ENCODE measurements around the gene CATSPERE.

CATSPERE gene

DNA sequence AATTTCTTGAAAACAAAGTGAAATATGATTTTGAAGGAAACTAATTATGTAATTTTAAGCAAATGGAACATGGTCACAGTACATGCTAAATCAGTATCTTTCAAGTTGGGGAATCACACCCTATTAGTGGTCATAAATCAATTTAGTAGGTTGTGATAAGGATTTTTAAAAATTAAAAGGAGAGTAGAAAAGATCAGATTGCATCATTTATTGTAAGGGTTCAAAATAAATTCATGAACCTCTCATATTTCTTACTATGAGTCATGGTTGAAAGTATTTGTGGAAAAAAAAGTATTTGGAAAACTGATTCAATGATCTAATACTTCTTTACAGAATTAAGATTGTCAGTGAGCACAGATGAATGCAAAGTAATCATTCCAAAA, 24.0 kb upstream of the CATSPERE start:
- in situ Hi-C loops (cut with HindIII; ENCODE audit: low pct_unique_long_range_greater_than_20kb, low sequenced_read_pairs), result no loop called here
- TF ChIP-seq JUND (IDR thresholded peaks at IDR 0.05; ENCODE audit: low read depth), result no peak
- no peak for DNase-seq (ENCODE audit: low read depth in 1 of 2, low spot score in 1 of 2)

DNA sequence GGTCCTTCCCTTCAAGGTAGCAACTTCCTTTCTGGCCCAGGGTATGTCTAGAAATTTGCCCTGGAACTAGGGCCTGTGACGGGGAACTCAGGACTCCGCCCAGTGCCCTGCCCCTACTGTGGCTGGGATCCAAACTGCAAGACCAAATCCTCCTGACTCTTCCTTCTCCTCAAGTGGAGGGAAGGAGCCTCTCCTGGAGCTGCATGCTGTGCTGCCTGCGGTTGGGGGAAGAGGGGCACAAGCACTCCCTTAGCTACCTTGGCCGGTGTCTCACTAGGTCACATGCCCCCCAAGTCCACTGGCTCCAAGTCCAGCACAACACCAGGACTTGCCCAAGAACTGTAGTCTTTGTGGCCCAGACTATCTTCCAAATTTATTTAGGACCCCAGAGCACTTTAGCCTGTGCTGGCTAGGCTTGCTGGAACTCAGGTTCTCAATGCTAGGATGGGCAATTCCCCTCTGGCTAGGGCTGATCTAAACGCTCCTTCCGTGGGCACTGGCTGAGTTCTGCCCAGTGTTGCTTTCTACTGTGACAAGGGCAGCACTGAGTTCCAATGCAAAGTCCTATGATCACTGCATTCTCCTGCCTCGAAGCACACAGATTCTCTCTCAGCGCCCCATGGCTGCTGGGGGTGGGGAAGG, 21.6 kb upstream of the CATSPERE start:
- in situ Hi-C loops (cut with HindIII; ENCODE audit: low pct_unique_long_range_greater_than_20kb, low sequenced_read_pairs), result no loop called here
- no peak for DNase-seq (ENCODE audit: low read depth in 1 of 2, low spot score in 1 of 2)
- no peak for TF ChIP-seq JUND (IDR thresholded peaks at IDR 0.05; ENCODE audit: low read depth)

DNA sequence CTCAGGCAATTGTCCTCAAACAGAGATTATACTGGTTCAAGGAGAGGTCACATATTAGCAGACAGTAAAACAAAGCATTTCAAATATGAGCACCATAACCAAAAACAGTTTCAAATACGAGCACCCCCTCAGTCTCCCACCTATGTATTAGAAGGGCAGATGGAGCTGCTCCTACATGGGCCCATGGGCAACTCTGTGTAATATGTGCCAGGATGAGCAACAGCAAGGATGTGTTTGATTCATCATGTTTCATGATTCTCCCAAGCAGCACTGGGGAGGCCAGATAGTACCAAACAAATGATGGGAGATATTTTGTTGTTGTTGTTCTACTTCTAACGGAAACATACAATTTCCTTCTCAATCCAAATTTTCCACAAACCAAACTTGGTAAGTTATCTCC, 18.2 kb upstream of the CATSPERE start:
- in situ Hi-C loops (cut with HindIII; ENCODE audit: low pct_unique_long_range_greater_than_20kb, low sequenced_read_pairs), result no loop called here
- no peak for DNase-seq (ENCODE audit: low read depth in 1 of 2, low spot score in 1 of 2)
- TF ChIP-seq JUND (IDR thresholded peaks at IDR 0.05; ENCODE audit: low read depth), result no peak

DNA sequence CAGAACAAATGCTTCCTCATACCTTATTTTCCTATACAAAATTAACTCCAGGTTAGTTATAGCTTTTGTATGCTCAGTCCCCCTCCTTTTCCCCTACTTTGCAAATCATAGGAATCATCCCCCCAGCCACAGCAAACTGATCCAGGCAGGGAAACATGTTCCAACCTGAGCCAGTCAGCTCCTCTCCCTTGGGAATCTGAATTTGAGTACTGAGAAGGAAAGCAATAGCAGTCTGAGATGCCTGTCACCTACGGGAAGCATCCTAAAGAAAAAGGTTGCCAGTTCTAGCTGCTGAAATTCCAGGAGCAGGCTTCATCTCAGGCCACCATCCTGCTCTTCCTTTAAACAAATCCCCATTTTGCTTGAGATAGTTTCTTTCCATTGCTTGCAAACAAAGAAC, 16.2 kb upstream of the CATSPERE start:
- in situ Hi-C loops (cut with HindIII; ENCODE audit: low pct_unique_long_range_greater_than_20kb, low sequenced_read_pairs), result no loop called here
- no peak for TF ChIP-seq JUND (IDR thresholded peaks at IDR 0.05; ENCODE audit: low read depth)
- DNase-seq (ENCODE audit: low read depth in 1 of 2, low spot score in 1 of 2), result no peak

DNA sequence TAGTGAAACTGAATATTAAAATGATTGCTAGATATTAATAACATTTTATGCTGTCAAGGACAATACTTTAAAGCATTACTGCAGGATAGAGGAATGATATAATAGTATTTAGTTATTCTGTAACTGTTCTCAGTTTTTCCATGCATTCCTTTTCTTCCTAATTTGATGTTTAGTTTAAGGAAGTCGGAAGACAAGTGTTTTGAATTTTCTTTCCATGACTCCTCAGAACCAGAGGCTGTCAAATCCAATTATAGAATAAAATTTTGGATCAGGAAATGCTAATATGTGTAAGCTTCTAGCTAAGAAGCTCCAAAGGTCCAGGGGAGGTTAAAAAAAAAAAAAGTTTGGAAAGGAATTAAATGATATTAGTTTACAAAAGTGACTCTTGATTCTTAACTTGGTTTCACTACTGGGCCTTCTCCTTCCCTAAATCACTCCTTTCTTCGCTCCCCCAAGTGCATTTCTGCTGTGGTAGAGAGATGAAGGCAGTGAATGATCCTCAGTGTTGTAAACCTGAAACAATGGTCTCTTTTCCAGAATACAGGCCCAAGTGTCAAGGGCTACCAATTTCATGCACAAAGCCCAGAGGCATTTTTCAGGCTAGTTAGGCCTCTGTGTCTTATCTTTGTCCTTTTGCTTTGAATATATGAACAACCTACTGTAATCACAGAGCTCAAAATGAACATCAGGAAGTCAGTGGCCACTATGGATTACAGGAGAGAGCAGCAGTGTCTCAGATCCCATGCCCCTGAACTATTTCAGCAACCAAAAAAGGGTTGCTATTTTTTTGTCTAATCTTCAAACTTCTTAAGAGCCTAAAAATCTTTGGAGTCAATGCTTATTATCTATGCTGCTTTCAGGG, 15.5 kb upstream of the CATSPERE start:
- no peak for TF ChIP-seq JUND (IDR thresholded peaks at IDR 0.05; ENCODE audit: low read depth)
- in situ Hi-C loops (cut with HindIII; ENCODE audit: low pct_unique_long_range_greater_than_20kb, low sequenced_read_pairs), result no loop called here
- DNase-seq (ENCODE audit: low read depth in 1 of 2, low spot score in 1 of 2), result no peak

DNA sequence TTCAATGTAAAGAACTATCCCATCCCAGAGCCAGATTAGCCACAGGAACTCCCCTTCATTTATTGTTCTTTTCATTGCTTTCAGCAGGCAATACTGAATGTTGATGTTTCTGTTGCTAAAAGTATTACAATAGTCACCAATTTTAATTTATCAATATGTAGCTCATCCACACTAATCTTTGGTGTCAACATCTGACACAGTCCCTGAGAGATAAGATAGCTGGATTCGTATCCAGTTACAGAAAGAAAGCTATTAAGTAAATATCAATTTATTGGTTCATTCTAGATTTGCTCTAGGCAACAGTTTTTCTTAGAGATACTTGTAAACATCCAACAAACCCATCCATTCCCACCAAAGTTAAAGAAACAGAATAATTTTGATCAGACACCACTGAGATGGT, 14.0 kb upstream of the CATSPERE start:
- no peak for TF ChIP-seq JUND (IDR thresholded peaks at IDR 0.05; ENCODE audit: low read depth)
- in situ Hi-C loops (cut with HindIII; ENCODE audit: low pct_unique_long_range_greater_than_20kb, low sequenced_read_pairs), result no loop called here
- DNase-seq (ENCODE audit: low read depth in 1 of 2, low spot score in 1 of 2), result no peak

DNA sequence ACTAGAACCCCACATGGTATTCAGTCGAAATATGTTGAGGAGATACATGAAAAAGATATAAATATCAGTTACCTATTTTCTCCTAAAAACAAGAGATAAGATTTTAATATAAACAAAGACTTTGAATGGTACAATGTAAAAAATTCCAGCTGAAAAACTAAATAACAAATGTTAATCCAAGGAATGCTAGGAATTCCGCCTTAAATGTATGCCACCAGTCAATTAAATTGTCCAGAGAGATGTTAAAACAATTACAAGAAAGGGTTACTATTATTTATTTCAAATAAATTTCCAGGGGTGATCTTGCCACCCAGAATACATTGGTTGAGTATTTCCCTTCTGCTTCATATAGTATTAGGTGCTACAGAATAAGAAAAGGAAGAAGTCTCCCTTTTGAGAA, 13.5 kb upstream of the CATSPERE start:
- no peak for DNase-seq (ENCODE audit: low read depth in 1 of 2, low spot score in 1 of 2)
- no peak for TF ChIP-seq JUND (IDR thresholded peaks at IDR 0.05; ENCODE audit: low read depth)
- in situ Hi-C loops (cut with HindIII; ENCODE audit: low pct_unique_long_range_greater_than_20kb, low sequenced_read_pairs), result no loop called here

DNA sequence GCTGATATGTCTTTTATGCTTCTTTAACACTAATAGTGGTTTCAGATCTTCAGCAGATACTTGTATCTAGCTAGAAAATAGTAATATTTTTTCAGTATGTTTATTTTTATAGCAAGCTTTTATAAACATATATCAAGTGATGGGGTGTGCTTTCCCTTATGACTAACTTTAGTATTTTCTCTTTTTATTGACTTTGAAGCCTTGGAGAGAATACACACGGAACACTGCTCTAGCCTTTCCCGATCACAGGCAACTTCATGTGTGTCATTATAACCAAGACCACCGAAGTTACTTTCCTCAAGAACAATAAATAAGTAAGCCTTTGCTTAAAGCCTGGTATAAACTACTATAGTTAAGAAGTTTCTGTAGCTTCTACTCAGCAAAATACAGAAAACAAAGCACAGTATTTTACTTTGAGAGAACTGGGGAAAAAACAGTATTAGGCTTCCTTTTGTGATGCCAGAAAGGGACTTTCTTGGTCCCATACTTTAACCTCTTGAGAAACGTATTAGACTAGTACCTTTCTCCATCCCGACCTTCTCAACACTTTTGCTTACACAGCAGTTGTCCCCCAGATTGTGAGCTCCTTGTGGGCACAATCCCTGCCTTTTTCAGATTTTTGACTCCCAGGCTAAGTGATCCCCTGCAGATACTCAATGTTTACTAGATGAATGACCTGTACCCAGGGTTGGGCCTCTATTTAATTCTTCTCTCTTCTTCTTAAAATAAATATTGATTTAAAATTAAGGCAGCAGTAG, 12.6 kb upstream of the CATSPERE start:
- in situ Hi-C loops (cut with HindIII; ENCODE audit: low pct_unique_long_range_greater_than_20kb, low sequenced_read_pairs), result no loop called here
- no peak for TF ChIP-seq JUND (IDR thresholded peaks at IDR 0.05; ENCODE audit: low read depth)
- DNase-seq (ENCODE audit: low read depth in 1 of 2, low spot score in 1 of 2), result no peak

DNA sequence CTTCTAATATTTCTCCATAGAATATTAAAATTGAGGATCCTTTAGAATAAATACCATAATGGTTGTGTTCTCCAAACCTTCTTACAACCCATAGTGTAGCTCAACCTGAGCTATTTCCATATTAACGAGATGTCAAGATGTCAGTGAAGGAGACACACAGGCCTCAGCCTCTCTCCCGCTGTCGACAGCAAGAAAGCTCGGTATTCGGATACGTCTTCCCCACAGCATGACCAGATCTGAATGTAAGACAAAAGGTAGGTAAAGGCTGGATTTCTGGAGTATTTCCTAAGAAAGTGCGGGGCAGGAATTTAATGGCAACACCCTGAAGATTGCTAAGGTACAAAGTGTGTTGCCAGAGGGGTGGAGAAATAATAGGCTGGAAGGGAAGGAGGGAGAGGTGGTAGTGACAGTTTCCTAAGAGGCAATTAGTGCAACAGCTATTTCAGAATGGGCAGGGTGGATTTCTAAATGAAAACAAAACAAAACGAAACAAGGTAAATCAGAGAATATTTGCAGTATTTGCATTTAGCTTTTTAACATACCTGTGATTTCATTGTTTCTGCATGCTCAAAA, 11.1 kb upstream of the CATSPERE start:
- in situ Hi-C loops (cut with HindIII; ENCODE audit: low pct_unique_long_range_greater_than_20kb, low sequenced_read_pairs), result no loop called here
- TF ChIP-seq JUND (IDR thresholded peaks at IDR 0.05; ENCODE audit: low read depth), result no peak
- no peak for DNase-seq (ENCODE audit: low read depth in 1 of 2, low spot score in 1 of 2)

DNA sequence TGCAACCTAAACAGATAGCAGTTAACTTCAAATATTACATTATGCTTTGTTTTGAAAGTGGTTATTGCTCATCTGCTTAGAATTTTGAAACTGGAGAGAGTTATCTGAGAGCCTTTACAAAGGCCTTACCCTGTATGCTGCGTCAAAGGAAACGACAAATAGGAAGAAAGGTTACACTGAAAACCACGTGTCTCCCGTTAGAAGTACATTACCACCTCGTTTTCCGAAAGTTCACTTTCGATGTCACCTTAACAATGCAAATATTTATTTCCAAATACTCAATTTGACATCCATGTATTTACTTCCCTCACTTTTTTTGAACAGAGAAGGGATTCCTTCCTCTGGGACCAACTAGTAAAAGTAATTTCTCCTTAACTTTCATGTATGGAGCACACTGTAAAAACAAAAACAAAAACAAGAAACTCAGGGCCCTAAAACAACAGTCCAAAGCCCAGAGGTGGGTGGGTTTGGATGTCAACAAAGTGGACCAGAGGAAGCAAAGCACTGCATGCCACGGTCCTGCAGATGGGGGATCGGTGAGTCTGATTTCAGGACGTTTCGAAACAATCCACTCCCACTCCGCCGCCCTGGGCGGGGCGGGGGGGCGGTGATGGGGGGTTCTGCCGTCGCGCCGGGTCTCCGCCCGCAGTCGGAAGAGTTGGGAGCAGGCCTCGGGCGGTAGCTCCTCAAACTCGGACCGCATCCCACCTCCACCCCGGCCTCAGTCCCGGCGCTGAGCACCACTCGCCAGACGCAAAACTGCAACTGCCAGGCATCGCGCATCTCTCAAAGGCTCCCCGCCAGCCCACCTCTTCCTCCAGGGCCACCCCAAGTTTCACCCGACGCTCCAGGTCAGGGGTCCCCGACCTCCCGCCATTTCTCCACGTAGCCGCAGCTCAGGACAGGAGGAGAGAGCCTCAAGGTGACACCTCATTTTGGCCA, 10.2 kb upstream of the CATSPERE start:
- no peak for TF ChIP-seq JUND (IDR thresholded peaks at IDR 0.05; ENCODE audit: low read depth)
- no peak for DNase-seq (ENCODE audit: low read depth in 1 of 2, low spot score in 1 of 2)
- in situ Hi-C loops (cut with HindIII; ENCODE audit: low pct_unique_long_range_greater_than_20kb, low sequenced_read_pairs), result no loop called here

DNA sequence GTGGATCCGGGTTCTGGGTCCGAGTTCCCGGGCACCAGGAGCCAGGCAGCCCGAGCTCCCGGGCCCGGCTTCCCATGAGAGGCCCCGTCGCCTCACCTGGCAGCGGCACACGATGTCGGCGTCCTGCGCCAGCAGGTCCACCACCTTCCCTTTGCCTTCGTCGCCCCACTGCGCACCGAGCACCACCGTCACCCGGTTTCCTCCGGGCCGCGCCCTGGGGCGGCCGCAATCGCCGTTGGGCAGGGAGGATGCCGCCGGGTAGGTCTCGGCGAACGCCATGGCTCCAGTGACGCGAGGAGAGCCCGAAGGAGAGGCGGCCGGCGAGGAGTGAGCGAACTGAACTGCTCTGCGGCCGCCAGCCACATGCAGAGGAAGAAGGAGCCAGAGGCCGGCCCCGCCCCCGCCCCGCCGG, 9.5 kb upstream of the CATSPERE start, which contains the start of gene ADSS2:
Gene ADSS2, minus strand, starts transcription at position 371 of the 412 bp plus-strand sequence. Its CDS starts 92 bp downstream, at position 279.
- in situ Hi-C loops (cut with HindIII; ENCODE audit: low pct_unique_long_range_greater_than_20kb, low sequenced_read_pairs), result no loop called here
- no peak for TF ChIP-seq JUND (IDR thresholded peaks at IDR 0.05; ENCODE audit: low read depth)
- no peak for DNase-seq (ENCODE audit: low read depth in 1 of 2, low spot score in 1 of 2)

Measured in T47D (cell line).